AG08396 (cell line): ENCODE measurements around the gene PLA2G6.

Source experiments
- DNase-seq: peaks from one replicate; pipeline ENCODE4 v3.0.0; 2012; ENCODE audit warnings: low spot score, mixed read lengths

PLA2G6 gene

DNA sequence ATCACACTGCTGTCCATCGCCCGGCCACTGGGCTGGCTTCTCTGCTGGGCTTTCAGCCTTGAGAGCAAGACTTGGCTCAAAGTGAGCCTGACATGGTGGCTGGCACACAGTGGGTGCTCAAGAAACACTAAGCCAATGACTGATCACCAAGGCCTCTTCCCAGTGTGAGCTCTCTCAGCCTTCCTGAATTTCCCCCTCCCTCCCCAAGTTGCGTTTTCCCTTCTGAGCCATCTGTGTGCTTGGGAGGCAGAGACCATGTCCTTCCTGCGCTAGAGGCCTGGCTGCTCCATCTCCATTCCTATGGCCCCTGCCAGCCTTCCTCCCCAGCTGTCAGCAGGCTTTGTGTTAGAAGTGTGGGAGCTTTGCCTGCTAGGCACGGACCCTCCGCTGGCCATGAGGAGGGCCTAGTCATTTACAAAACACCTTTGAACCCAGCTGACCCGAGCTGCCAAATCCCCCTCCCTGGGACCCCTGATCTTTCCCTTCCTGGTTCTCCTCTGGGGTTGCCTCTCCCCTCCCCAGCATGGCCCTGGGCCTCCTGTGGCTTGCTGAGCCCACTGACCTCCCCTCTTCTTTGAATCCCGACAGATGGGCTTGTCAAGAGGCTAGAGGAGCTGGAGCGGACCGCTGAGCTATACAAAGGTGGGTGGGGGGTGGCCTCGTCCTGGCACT lies 111.2 kb downstream of the PLA2G6 start:
- no peak for DNase-seq

DNA sequence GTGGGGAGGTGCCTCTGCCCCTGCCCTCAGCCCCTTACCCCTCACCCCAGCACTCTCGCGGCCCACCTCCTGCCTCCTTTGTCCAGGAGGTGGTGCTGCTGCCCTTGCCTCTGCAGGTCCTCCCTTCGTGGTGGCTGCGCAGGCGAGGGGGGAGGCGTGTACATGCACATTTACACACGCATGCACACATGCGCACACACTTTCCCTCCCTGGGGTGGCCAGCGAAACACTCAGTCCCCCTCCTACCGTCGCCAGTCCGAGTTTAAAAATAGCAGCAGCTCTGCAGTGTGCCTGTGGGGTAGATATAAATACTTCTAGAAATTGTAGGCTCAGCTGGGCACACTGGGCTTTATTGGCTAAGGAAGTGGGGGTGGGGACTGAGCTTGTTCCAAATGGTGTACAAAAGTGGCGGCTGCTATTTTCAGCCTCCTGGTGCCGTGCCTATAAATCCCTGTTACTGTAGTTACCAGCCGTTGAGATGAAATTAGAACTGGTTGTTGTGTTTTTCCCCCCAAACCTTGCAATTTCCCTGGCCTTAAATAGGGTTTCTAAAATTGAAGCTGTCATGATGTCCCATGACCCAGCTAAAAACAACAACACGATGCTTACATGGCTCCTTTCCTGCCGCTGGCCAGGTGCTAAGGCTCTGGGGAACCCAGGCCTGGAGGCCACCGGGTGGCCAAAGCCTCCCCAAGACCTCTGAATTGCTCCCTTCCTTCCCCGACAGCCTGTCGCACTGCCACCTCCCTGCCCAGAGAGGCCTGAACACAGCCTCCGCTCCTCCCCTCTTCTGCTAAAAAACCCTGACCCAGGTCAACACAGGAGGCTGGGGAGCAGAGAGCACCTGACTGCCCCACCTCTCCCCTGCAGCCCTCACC lies 112.0 kb downstream of the PLA2G6 start:
- peak; percentile 83 for DNase-seq

DNA sequence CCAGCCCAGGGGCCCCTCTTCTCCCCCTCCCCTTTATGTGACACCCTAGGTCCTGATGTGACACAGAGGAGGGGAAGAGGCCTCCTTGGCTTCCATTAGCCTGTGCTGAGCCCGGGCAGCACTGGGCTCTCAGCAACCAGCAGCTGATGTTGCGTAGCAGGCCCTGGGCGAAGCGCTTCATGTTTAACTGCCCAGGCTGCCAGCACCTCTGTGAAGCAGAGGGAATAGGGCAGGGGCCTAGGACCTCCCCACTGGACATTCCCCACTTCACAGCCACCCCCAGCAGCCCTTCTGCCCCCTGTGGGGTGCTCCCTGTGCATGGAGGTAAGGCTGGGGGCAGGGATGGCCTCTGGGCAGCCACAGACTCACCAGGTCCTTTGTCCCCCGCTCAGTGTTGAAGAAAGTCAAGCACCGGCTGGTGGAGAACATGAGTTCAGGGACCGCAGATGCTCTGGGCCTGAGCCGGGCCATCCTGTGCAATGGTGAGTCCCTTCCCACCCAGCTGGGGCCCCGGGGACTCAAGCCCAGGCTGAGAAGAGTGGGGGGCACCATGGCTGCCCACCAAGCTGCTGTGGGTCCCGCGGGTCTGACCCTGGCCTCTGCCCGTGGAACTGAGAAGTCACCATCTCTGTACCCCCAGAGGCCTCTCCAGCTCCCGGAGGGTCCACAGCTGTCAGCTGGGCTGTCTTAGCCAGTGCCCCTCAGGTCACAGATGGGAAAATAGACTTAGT lies 112.8 kb downstream of the PLA2G6 start:
- no peak for DNase-seq

DNA sequence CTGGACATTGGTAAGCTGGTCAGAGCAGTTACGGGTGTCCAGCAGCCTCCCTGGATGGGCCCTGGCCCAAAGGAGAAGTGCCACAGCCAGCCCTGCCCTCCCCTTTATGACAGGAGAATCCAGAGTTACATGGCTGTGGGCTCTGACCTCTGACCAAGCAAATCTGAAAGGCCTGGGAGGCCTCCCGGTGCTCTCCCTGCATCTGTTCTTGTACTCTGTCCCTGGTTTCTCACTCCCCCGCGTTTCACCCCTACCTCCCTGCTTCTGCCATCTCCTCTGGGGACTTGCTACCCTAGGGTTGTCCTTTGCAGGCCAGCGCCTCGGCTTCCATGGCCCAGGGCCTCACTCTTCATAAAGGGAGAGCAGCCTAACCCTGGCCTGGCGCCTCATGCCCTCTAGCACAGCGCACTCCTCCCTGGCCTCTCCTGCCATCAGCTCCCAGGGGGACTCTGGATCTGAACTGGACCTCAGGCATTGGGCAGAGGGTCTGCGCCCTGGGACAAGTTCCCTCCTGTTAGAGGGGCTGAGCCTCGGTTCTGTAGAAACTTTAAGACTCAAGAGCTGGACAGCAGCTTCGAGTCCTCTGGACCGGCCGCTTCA lies 113.8 kb downstream of the PLA2G6 start:
- no peak for DNase-seq

DNA sequence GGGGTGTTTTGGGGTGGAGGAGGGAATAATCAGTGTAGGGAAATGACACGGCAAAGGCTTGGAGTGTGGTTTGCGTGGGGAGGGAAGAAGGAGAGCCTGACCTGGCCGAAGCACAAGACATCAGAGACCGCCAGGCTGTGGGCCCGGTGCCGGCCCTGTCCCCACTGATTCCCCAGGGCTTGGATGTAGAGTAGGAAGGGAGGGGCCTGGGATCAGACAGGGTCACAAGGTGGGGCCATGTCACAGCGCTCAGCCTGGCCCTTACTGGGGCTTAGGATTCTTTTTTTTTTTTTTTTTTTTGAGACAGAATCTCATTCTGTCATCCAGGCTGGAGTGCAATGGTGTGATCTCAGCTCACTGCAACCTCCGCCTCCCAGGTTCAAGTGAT lies 114.6 kb downstream of the PLA2G6 start:
- DNase-seq, result no peak

DNA sequence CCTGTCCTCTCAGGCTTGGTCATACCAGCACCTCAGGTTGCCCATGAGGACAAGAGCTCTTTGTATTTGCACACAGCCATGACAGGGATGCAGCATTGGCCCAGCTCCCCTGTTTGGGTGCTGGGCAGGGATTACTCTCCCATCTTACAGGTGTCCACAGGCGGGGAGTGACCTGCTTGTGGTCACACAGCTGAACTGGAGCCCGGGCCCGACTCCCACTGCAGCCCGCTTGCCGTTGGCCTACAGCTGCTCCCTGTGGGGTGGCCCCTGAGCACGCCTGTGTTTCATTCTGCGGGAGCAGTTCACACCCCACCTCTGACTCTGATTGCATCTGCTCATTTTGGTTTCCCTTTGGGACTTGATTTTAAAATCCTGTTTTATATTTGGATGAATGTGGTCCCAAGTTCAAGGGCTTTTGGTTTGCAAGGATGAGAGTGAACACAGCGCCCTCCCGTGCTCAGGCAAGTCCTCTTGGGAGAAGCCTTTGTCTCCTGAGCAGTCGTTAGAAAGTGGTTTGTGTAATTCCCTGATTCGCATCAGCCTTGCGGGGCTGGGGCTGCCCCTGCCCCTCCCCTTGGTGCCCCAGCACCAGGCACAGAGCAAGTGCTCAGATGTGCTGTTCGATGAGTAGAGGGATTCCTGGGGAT lies 115.1 kb downstream of the PLA2G6 start:
- no peak for DNase-seq

DNA sequence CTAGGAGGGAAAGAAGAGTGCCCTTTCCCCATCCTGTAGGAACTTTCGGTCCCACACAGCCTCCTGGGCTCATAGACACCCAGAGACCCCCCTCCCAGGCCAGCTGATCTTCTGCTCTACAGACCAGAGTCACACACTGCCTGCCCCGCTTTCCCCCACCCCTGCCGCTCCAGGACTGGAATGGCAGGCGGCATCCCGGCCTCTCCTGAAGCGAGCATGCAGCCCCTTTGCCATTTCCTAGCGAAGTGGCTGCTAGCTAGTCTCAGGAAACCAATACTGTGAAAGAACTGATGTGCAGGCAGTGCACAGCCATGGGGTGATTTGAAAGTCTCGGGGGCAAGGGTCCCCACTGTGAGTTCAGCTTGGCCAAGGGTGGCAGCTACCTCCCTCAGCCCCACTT lies 116.1 kb downstream of the PLA2G6 start:
- DNase-seq, result no peak

DNA sequence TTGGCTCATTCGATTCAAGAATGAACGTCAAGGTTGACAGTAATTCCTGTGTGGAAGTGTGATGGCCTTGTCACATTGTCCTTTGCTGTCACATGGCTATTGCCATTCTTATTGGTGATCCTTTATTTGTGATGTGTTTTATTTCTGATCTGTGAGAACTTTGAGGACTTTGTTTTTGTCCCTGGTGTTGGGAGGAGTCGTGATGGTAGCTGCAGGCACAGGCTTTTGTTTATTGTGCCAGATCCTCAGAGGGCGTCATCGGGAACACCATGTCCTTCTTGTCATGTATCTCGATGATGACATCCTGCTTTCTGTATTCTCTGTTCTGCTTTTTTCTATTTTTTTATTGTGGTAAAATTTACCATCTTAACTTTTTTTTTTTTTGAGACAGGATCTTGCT lies 118.8 kb downstream of the PLA2G6 start:
- no peak for DNase-seq
